Inferior parietal cortex (tissue), 1 donor: ENCODE results near the gene DDHD1.
"Not testable (repeated sequence)": the region's sequence is repeated elsewhere in the genome, so short reads cannot be mapped to it uniquely, and the experiment has no call there.

Experiments used
- DNase-seq: peaks from one replicate; pipeline ENCODE4 v3.0.0-alpha.2; 2016; ENCODE audit errors: extremely low spot score

DDHD1 gene

GRCh38 chr14:53152887-53153701 lies at the start of gene DDHD1:
DDHD1 (minus strand) TSS chr14:53153323; CDS start chr14:53153098, 225 bp downstream.
- peak; percentile 67 for DNase-seq

GRCh38 chr14:53195949-53196348 lies 42.8 kb upstream of the DDHD1 start:
- no peak for DNase-seq

- no peak for DNase-seq
Observed at GRCh38 chr14:53193193-53193592, 40.1 kb upstream of the DDHD1 start.

- DNase-seq: no peak
Observed at GRCh38 chr14:53192052-53192760, 39.1 kb upstream of the DDHD1 start.

- no peak for DNase-seq
Observed at GRCh38 chr14:53190938-53191337, 37.8 kb upstream of the DDHD1 start.

- no peak for DNase-seq
Observed at GRCh38 chr14:53187921-53188463, 34.9 kb upstream of the DDHD1 start.

- DNase-seq: no peak
Observed at GRCh38 chr14:53186532-53186931, 33.4 kb upstream of the DDHD1 start.

GRCh38 chr14:53183611-53184010 lies 30.5 kb upstream of the DDHD1 start:
- DNase-seq: no peak

- no peak for DNase-seq
Observed at GRCh38 chr14:53183056-53183455, 29.9 kb upstream of the DDHD1 start.

GRCh38 chr14:53181463-53182081 lies 28.4 kb upstream of the DDHD1 start:
- DNase-seq: not testable (repeated sequence)

- no peak for DNase-seq
Observed at GRCh38 chr14:53180272-53181221, 27.4 kb upstream of the DDHD1 start.

- not testable (repeated sequence) for DNase-seq
Observed at GRCh38 chr14:53179486-53180005, 26.4 kb upstream of the DDHD1 start.

- no peak for DNase-seq
Observed at GRCh38 chr14:53175375-53175774, 22.3 kb upstream of the DDHD1 start.

- no peak for DNase-seq
Observed at GRCh38 chr14:53174918-53175317, 21.8 kb upstream of the DDHD1 start.

- DNase-seq: no peak
Observed at GRCh38 chr14:53168786-53169185, 15.7 kb upstream of the DDHD1 start.

- DNase-seq: no peak
Observed at GRCh38 chr14:53167602-53168328, 14.6 kb upstream of the DDHD1 start.

- no peak for DNase-seq
Observed at GRCh38 chr14:53161758-53162435, 8.8 kb upstream of the DDHD1 start.

GRCh38 chr14:53156238-53156637 lies 3.1 kb upstream of the DDHD1 start:
- DNase-seq: no peak

- DNase-seq: no peak
Observed at GRCh38 chr14:53153702-53154112, 584 bp upstream of the DDHD1 start.
